ENCODE data around the gene MAFG. TPM values are rescaled to one million over a fixed set of nuclear protein-coding genes. Genes with fewer than 3 reads are reported as not detected.

Gene MAFG
- total and polyA plus RNA-seq, 2 of the 13 experiments (the other 11 are each of a cell fraction or from before 2014, with no cell fraction given) = 14.5 to 20.0 TPM

DNA sequence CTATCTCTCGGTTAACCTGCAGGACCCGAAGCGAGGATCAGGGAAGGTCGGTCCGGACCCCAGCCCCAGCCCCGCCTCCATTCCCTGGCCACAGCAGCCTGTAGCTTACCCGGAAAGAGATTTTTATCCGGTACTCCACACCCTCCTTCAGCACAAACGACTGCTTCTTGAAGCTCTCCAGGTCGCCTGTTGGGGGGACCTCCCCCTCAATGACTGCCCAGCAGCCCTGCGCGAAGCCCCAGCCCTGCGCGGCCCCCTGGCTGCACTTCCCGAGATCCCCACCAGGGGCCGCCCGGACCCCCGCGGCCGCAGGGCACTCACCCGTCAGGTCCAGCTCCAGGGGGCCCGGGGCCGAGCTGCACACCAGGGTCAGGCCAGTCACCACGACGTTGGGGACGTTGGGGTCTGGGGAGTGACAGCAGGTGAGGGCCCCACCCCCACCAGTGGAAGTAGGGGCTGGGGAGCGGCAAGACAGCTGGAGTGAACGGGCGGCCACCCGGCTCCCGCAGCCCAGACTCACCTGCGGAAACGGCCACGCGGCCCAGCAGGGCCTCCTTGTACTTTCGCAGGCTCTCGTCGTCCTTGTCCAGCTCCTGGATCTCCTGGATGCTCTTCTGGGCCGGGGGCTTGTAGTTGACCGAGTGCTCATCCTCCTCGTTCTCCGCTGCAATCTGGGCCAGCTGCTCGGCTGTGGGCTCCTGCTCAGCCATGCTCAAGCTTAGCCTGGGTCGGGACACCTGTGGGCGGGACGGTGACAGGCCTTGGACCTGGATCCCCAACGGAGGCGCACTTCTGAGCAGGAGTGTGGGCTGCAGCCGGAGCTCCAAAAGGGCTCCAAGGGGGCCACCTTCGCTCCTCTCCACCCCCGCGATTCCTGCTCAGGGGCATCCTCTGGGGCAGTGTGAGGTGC is 58.1 kb downstream of the MAFG start (continued):
- peak; percentile 31; the same call in 1 of the 2 replicates for TF ChIP-seq NFKB2 (CRISPR knock-in tag; IDR thresholded peaks at IDR 0.05; ENCODE audit: borderline replicate concordance)
- TF ChIP-seq ZKSCAN1 (IDR thresholded peaks at IDR 0.05; ENCODE audit: low read length) = no peak
- no peak for TF ChIP-seq KAT8 (CRISPR knock-in tag; IDR thresholded peaks at IDR 0.05)
- TF ChIP-seq PITX1 (CRISPR knock-in tag; IDR thresholded peaks at IDR 0.05) = 0 out of 2 replicates have a peak, but pooled peaks have one; percentile 14
- no peak for TF ChIP-seq MTA1 (CRISPR knock-in tag; IDR thresholded peaks at IDR 0.05; ENCODE audit: borderline replicate concordance)
- TF ChIP-seq YEATS2 (CRISPR knock-in tag; IDR thresholded peaks at IDR 0.05; ENCODE audit: borderline replicate concordance) = no peak
- no peak for TF ChIP-seq ZNF335 (CRISPR knock-in tag; IDR thresholded peaks at IDR 0.05)
- TF ChIP-seq, protein P1, sequence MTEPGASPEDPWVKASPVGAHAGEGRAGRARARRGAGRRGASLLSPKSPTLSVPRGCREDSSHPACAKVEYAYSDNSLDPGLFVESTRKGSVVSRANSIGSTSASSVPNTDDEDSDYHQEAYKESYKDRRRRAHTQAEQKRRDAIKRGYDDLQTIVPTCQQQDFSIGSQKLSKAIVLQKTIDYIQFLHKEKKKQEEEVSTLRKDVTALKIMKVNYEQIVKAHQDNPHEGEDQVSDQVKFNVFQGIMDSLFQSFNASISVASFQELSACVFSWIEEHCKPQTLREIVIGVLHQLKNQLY (CRISPR knock-in tag; IDR thresholded peaks at IDR 0.05) = no peak
- no peak; the same call in 1 of the 2 replicates for TF ChIP-seq PAF1 (CRISPR knock-in tag; IDR thresholded peaks at IDR 0.05)
- peak; percentile 43; the same call in 1 of the 2 replicates for TF ChIP-seq ZNF430 (CRISPR knock-in tag; IDR thresholded peaks at IDR 0.05)
- TF ChIP-seq, protein P2, sequence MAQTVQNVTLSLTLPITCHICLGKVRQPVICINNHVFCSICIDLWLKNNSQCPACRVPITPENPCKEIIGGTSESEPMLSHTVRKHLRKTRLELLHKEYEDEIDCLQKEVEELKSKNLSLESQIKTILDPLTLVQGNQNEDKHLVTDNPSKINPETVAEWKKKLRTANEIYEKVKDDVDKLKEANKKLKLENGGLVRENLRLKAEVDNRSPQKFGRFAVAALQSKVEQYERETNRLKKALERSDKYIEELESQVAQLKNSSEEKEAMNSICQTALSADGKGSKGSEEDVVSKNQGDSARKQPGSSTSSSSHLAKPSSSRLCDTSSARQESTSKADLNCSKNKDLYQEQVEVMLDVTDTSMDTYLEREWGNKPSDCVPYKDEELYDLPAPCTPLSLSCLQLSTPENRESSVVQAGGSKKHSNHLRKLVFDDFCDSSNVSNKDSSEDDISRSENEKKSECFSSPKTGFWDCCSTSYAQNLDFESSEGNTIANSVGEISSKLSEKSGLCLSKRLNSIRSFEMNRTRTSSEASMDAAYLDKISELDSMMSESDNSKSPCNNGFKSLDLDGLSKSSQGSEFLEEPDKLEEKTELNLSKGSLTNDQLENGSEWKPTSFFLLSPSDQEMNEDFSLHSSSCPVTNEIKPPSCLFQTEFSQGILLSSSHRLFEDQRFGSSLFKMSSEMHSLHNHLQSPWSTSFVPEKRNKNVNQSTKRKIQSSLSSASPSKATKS (CRISPR knock-in tag; IDR thresholded peaks at IDR 0.05) = no peak; the same call in 1 of the 2 replicates
- no peak for TF ChIP-seq ZNF816 (CRISPR knock-in tag; IDR thresholded peaks at IDR 0.05; ENCODE audit: borderline replicate concordance)
- peak; percentile 58; the same call in 1 of the 2 replicates for TF ChIP-seq BORCS8-MEF2B (CRISPR knock-in tag; IDR thresholded peaks at IDR 0.05)
- no peak for TF ChIP-seq FOXM1 (CRISPR knock-in tag; IDR thresholded peaks at IDR 0.05)
- TF ChIP-seq KMT2B (CRISPR knock-in tag; IDR thresholded peaks at IDR 0.05) = no peak
- TF ChIP-seq ZNF383 (CRISPR knock-in tag; IDR thresholded peaks at IDR 0.05; ENCODE audit: borderline replicate concordance) = no peak
- TF ChIP-seq PHF8 (CRISPR knock-in tag; IDR thresholded peaks at IDR 0.05) = no peak; the same call in 1 of the 2 replicates
- TF ChIP-seq ZNF670 (CRISPR knock-in tag; IDR thresholded peaks at IDR 0.05; ENCODE audit: borderline replicate concordance) = 0 out of 2 replicates have a peak, but pooled peaks have one; percentile 6
- no peak for TF ChIP-seq MAFK (conservative IDR thresholded peaks at IDR 0.05 in 1 of 2, IDR thresholded peaks at IDR 0.05 in 1 of 2; ENCODE audit: low read length in 2 of 2)
- no peak; the same call in 1 of the 2 replicates for TF ChIP-seq ZNF121 (CRISPR knock-in tag; IDR thresholded peaks at IDR 0.05)
- TF ChIP-seq MTA3 (CRISPR knock-in tag; IDR thresholded peaks at IDR 0.05) = no peak
- peak; percentile 74; the same call in 1 of the 2 replicates for TF ChIP-seq ZNF235 (CRISPR knock-in tag; IDR thresholded peaks at IDR 0.05; ENCODE audit: borderline replicate concordance)
- peak; percentile 2; the same call in 1 of the 2 replicates for TF ChIP-seq FOXK1 (CRISPR knock-in tag; IDR thresholded peaks at IDR 0.05; ENCODE audit: borderline replicate concordance, low read depth)
- TF ChIP-seq SMAD1 (CRISPR knock-in tag; IDR thresholded peaks at IDR 0.05; ENCODE audit: borderline replicate concordance, low read depth) = no peak
- peak; percentile 53; the same call in 1 of the 2 replicates for TF ChIP-seq ZNF230 (CRISPR knock-in tag; IDR thresholded peaks at IDR 0.05)
- 0 out of 2 replicates have a peak, but pooled peaks have one; percentile 64 for TF ChIP-seq SNAPC2 (CRISPR knock-in tag; IDR thresholded peaks at IDR 0.05)
- TF ChIP-seq, protein P3, sequence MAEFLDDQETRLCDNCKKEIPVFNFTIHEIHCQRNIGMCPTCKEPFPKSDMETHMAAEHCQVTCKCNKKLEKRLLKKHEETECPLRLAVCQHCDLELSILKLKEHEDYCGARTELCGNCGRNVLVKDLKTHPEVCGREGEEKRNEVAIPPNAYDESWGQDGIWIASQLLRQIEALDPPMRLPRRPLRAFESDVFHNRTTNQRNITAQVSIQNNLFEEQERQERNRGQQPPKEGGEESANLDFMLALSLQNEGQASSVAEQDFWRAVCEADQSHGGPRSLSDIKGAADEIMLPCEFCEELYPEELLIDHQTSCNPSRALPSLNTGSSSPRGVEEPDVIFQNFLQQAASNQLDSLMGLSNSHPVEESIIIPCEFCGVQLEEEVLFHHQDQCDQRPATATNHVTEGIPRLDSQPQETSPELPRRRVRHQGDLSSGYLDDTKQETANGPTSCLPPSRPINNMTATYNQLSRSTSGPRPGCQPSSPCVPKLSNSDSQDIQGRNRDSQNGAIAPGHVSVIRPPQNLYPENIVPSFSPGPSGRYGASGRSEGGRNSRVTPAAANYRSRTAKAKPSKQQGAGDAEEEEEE (CRISPR knock-in tag; IDR thresholded peaks at IDR 0.05; ENCODE audit: borderline replicate concordance) = no peak

Measured in HepG2 (cell line).